Activated CD4-positive, CD25-positive, alpha-beta regulatory T cell treated with anti-CD3 and anti-CD28 coated beads, Interleukin-2, amount 50 U/mL, for 16 hours (primary cell): ENCODE data around the gene PRAMEF33.
"Not testable (repeated sequence)": the region's sequence is repeated elsewhere in the genome, so short reads cannot be mapped to it uniquely, and the experiment has no call there.

ENCODE experiments used
- DNase-seq: peaks from one replicate; pipeline ENCODE4 v3.0.0-alpha.2; 2020; ENCODE audit warnings: low read depth, low spot score

Gene PRAMEF33, protein sequence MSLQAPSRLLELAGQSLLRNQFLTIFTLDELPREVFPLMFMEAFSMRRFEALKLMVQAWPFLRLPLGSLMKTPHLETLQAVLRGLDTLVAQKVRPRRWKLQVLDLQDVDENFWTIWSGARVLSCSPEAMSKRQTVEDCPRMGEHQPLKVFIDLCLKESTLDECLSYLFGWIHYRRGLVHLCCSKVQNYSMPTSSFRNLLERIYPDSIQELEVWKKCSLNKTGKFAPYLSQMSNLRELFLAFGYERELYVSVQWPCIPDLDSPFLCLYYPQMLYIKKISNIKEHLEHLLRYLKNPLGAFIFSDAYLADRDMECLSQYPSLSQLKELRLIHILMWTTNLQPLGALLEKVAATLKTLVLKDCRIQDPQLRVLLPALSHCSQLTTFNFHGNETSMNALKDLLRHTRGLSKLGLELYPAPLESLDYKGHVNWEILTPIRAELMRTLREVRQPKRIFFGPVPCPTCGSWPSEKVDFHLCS

DNA sequence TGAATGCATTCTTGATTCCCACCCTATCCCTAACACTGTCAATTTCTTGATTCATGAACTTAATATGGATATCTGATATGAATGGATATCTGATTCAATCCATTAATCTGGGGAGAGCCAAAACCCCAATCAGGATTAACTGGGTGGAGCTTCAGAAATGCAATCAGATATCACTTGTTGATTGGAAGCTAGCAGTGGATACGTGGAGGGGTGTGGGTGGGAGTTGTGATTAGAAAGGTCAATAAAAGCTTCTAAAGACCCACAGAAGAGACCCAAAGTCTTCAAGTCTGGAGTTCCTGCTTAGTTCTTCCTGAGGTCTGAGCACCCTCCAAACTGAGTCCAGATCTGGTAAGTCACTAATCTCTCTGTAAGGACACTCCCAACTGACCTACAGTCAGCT is at the start of gene PRAMEF33:
TSS of gene PRAMEF33 (plus strand) at position 301 of the 400 bp plus-strand sequence. CDS start 2,416 bp downstream, outside the sequence.
- DNase-seq: not testable (repeated sequence)

DNA sequence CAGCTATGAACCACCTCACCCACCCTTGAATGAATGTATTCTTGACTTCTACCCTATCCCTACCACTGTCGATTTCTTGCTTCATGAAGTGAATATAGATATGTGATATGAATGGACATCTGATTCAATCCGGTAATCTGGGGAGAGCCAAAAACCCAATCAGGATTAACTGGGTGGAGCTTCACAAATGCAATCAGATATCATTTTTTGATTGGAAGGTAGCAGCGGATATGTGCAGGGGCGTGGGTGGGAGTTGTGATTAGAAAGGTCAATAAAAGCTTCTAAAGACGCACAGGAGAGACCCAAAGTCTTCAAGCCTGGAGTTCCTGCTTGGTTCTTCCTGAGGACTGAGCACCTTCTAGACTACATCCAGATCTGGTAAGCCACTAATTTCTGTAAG is 49.4 kb upstream of the PRAMEF33 start, which contains the start of gene PRAMEF5:
TSS of gene PRAMEF5 (plus strand) at position 301 of the 400 bp plus-strand sequence. CDS start 5,071 bp downstream, outside the sequence.
- not testable (repeated sequence) for DNase-seq

DNA sequence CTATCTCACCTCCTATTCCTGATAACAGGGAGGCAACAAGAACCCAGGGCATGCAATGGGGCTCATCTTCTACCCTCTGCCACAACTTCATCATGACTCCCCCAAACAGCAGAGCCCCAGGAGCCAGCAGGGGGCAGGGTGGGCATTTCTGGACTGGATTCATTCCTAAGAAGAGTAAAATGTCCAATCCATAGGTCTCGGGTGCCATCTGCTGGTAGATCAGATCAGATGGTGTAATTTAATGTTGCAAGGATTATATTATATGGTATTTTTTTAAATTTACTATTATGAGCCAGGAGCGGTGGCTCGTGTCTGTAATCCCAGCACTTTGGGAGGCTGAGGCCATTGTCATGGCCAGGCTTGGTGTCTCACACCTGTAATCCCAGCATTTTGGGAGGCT is 38.2 kb upstream of the PRAMEF33 start:
- not testable (repeated sequence) for DNase-seq

DNA sequence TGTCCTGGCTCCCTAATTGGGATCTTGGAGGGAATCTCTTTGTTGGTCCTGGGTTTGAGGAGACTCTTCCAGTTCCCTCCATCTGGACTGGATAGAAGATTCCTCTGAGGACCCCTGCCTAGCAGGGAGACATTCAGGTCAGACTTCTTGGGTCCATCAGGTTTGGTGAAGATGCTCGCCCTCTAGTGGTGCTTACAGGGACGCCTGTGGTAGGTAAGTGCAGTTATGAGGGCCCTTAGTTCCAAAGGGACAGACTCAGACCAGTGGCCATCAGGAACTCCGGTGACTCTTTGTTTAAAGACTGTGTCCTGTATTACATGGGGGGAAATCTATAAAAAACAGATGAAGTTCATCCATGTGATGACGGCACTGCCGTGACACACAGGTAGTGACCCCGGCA is 26.3 kb upstream of the PRAMEF33 start:
- not testable (repeated sequence) for DNase-seq

DNA sequence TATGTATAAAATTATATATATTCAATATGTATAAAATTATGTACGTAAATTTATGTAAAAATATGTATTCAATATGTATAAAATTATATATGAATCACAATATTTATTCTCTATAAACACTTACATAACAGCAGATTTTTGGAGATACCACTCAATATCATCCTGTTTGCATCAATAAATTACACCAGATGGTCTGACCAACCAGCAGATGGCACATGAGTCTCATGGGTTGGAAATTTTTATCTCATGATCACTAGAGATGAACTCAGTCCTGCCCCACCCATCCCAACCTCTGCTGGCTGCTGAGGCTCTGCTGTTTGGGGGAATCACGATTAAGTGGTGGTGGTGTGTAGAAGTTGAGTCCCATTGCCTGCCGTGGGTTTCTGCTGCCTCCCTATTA is 23.7 kb upstream of the PRAMEF33 start:
- DNase-seq: not testable (repeated sequence)

DNA sequence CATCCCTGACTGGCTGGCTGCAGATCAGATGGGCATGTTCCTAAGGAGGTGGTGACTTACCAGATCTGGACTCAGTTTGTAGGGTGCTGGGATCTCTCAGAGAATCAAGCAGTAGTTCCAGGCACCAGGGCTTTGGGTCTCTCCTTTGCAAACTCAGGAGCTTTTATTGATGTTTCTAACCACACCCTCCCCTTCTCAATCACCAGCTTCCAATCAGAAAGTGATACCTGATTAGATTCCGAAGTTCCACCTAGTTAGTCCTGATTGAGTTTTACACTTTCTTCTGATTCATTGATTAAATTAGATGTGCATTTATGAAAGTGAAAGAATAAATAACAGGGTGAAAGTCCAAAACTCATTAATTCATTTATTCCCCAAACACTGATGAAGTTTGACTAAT is 18.3 kb upstream of the PRAMEF33 start, which contains the start of gene PRAMEF8:
TSS of gene PRAMEF8 (minus strand) at position 101 of the 400 bp plus-strand sequence. CDS start 1,046 bp downstream, outside the sequence.
- not testable (repeated sequence) for DNase-seq

DNA sequence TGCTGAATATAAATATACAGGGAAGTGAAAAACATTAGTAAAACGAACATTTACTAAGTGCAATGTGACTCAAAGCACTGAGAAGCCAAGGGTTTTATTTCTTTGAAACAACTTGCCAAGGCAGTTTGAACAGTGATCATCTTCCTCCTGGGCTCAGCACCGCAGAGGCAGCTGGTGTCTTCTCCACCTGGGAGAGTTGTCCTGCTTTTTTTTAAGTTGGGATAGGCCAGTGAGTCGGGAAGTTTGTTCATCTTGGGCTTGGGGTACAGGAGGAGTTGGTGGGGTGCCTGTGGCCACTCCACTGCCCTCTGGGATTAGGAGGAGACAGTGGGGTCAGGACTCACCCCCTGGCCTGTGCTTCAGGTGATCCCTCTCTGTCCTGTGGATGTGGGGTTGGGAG is 14.3 kb upstream of the PRAMEF33 start:
- not testable (repeated sequence) for DNase-seq

DNA sequence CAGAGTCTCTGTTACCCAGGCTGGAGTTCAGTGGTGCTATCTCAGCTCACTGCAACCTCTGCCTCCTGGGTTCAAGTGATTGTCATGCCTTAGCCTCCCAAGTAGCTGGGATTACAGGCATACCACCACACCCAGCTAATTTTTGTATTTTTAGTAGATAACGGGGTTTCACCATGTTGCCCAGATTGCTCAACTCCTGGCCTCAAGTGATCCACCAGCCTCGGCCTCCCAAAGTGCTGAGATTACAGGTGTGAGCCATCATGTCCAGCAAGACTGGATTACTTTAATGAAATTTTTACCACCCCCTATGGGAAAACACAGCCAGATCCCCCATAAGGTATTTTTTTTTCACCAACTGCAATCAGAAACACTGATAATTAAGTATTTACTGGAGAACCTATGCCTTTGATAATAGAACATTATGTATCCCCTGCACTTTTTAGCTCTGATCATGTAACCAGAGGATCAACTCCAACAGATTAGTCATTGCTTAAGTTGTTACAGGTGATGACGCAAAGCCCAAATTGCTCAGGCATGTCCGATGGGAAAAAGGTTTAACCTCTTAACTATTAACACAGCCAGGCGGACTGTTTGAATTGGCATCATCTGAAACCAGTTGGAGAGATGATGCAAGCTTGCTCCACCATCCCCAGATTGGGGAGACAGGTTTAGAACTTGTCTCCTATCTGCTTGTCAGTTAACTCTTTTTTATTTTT is 6.0 kb upstream of the PRAMEF33 start:
- DNase-seq: not testable (repeated sequence)

DNA sequence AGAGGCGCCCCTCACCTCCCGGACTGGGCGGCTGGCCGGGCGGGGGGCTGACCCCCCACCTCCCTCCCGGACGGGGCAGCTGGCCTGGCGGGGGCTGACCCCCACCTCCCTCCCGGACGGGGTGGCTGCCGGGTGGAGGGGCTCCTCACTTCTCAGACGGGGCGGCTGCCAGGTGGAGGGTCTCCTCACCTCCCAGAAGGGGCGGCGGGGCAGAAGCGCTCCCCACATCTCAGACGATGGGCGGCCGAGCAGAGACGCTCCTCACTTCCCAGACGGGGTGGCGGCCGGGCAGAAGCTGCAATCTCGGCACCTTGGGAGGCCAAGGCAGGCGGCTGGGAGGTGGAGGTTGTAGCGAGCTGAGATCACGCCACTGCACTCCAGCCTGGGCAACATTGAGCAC is 4.6 kb upstream of the PRAMEF33 start:
- DNase-seq: not testable (repeated sequence)

DNA sequence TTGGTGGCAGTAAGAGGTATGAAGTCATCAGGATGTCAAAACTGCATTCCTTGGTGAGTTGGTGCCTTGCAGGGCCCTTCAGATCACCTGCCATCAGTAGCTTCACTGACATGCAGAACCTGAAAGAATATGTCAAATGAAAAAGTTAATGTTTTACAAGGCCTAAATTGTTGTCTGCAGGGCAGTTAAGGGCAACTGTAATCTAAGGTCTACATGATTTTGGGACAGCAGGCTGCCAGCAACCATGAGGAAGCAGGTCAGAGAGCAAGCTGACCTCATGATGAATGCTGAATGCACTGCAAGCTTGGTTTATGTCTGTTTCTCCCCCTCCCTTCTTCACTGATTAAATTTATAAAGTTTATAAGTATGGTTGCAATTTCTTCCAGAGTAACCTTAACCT is 1.1 kb upstream of the PRAMEF33 start:
- not testable (repeated sequence) for DNase-seq

DNA sequence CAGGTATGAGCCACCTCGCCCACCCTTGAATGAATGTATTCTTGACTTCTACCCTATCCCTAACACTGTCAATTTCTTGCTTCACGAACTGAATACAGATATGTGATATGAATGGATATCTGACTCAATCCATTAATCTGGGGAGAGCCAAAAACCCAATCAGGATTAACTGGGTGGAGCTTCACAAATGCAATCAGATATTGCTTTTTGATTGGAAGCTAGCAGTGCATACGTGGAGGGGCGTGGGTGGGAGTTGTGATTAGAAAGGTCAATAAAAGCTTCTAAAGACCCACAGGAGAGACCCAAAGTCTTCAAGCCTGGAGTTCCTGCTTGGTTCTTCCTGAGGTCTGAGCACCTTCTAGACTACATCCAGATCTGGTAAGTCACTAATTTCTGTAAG is 11.9 kb downstream of the PRAMEF33 start, which contains the start of gene PRAMEF15:
TSS of gene PRAMEF15 (plus strand) at position 301 of the 400 bp plus-strand sequence. CDS start 2,827 bp downstream, outside the sequence.
- DNase-seq: not testable (repeated sequence)

DNA sequence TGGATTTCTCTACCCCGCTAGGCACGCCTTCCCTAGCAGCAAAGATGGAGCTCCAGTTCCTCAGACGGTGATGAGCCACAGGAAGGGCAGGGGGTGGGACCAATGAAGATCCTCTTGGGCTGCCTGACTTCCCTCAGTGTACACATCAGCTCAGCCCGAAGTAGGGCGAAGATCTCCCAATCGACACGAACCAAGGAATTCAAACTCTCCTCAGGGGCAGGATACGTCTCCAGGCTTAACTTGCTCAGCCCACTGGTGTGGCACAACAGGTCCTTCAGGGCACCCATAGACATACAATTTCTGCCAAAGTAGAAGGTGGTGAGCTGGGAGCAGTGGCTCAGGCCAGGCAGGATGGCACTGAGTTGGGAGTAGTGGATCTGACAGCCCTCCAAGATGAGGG is 39.2 kb downstream of the PRAMEF33 start:
- not testable (repeated sequence) for DNase-seq

DNA sequence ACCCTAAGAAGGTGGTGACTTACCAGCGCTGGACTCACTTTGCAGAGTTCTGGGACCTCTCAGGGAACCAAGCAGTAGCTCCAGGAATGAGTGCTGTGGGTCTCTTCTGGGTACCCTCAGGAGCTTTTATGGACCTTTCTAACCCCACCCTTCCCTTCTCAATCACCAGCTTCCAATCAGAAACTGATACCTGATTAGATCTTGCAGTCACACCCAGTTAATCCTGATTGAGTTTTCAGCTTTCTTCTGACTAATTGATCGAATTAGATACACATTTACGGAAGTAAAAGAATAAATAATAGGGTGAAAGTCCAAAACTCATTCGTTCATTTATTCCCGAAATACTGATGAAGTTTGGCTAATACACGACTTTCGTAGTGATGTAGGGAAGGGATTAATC is 43.7 kb downstream of the PRAMEF33 start, which contains the start of gene PRAMEF14:
TSS of gene PRAMEF14 (minus strand) at position 101 of the 400 bp plus-strand sequence. CDS start 1,820 bp downstream, outside the sequence.
- DNase-seq: not testable (repeated sequence)

DNA sequence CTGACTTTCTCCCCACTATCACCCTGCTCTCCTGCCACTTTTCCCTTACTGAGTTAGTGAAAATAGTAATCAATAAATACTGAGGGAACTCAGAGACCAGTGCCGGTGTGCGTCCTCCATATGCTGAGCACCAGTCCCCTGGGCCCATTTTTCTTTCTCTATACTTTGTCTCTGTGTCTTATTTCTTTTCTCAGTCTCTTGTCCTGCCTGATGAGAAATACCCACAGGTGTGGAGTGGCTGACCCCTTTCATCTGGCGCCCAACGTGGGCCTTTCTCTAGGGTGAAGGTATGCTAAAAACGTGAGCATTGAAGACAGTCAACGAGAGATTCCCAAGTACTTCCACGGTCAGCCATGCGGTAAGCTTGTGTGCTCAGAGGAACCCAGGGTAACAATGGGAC is 50.1 kb downstream of the PRAMEF33 start:
- DNase-seq: not testable (repeated sequence)

DNA sequence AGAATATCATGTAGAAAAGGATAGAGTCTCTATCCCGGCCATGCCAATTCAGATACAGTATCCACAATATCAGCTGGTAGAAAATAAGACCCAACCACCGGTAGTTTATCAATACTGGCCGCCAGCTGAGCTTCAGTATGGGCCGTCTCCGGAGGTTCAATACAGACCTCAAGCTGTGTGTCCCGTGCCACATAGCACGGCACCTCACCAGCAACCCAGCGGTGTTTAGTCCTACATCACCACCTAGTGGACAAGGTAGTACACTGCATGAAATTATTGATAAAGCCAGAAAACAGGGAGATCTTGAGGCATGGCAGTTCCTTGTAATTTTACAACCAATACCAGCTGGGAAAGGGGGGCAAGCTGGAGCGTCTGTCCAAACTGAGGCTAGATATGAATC is 51.1 kb downstream of the PRAMEF33 start:
- not testable (repeated sequence) for DNase-seq

DNA sequence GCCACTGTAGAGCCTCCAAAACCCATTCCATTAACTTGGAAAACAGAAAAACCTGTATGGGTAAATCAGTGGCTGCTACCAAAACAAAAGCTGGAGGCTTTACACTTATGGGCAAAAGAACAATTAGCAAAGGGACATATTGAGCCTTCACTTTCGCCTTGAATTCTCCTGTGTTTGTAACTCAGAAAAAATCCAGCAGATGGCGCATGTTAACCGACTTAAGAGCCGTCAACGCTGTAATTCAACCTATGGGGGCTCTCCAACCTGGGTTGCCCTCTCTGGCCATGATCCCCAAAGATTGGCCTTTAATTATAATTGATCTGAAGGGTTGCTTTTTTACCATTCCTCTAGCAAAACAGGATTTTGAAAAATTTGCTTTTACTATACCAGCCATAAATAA is 53.4 kb downstream of the PRAMEF33 start:
- DNase-seq: not testable (repeated sequence)
